Chondrocyte (in vitro differentiated cells): Measurements from ENCODE around the gene GALNT2. TPM values are rescaled to one million over a fixed set of nuclear protein-coding genes. Genes with fewer than 3 reads are reported as not detected.

Experiments used
- DNase-seq: peaks from one replicate; pipeline ENCODE4 v3.0.0; 2021; ENCODE audit warnings: mixed read lengths, low spot score
- H3K27ac Mint-ChIP-seq: one replicate; pipeline ENCODE4 v1.8.0; 2021; ENCODE audit warnings: mild to moderate bottlenecking, moderate library complexity, mixed read lengths; ENCODE audit not compliant: unreplicated experiment
- H3K27me3 Mint-ChIP-seq: 2 replicates; pipeline ENCODE4 v1.8.0; 2021; ENCODE audit warnings: low read depth, mixed read lengths
- H3K36me3 Mint-ChIP-seq: 2 replicates; pipeline ENCODE4 v1.8.0; 2021; ENCODE audit warnings: low read depth, mixed read lengths
- H3K4me1 Mint-ChIP-seq: 2 replicates; pipeline ENCODE4 v1.8.0; 2021; ENCODE audit warnings: low read depth, mild to moderate bottlenecking, mixed read lengths
- H3K4me3 Mint-ChIP-seq: one replicate; pipeline ENCODE4 v1.8.0; 2021; ENCODE audit warnings: mild to moderate bottlenecking, moderate library complexity, mixed read lengths; ENCODE audit not compliant: unreplicated experiment
- H3K9me3 Mint-ChIP-seq: 2 replicates; pipeline ENCODE4 v1.8.0; 2021; ENCODE audit warnings: low read depth, mixed read lengths
- total RNA-seq: library from RNA; stranded (reverse); gene quantifications from 3 replicates; pipeline ENCODE4 v1.2.1, GENCODE V29; 2021
- TF ChIP-seq, protein P1 (sequence below): fragments of 200-600 bp; sonication (generic); IDR thresholded peaks from 2 replicates; pipeline ENCODE4 v1.5.0; 2021; ENCODE audit warnings: antibody characterized with exemption, mild to moderate bottlenecking, moderate library complexity

GALNT2 gene
- total RNA-seq, 1 donor from 2014 or later: 223 TPM

DNA sequence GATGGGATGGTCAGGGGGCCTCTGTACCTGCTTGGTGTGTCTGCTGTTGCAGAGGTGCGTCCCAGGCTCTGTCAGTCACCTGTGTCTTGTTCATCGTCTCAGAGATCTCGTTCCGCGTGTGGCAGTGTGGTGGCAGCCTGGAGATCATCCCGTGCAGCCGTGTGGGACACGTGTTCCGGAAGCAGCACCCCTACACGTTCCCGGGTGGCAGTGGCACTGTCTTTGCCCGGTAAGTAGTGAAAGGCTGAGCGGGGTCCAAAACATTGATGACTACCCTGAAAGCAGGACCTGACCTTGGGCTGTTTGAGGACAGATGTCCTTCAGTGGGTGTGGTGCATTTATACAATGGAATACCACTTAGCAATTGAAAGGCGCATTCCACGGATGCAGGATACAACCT lies 188.1 kb downstream of the GALNT2 start:
- no peak for DNase-seq

GRCh38 chr1:230255991-230256390 lies 189.0 kb downstream of the GALNT2 start:
- Mint-ChIP-seq H3K4me1 (peaks cover 5% of the 10 kb centered on the region), H3K9me3 (no peaks in the 10 kb centered on the region), H3K27me3 (no peaks in the 10 kb centered on the region), H3K36me3 (peaks cover 47% of the 10 kb centered on the region), H3K4me3 (no peak overlapping the region), H3K27ac (no peak overlapping the region)
- TF ChIP-seq, protein P1, sequence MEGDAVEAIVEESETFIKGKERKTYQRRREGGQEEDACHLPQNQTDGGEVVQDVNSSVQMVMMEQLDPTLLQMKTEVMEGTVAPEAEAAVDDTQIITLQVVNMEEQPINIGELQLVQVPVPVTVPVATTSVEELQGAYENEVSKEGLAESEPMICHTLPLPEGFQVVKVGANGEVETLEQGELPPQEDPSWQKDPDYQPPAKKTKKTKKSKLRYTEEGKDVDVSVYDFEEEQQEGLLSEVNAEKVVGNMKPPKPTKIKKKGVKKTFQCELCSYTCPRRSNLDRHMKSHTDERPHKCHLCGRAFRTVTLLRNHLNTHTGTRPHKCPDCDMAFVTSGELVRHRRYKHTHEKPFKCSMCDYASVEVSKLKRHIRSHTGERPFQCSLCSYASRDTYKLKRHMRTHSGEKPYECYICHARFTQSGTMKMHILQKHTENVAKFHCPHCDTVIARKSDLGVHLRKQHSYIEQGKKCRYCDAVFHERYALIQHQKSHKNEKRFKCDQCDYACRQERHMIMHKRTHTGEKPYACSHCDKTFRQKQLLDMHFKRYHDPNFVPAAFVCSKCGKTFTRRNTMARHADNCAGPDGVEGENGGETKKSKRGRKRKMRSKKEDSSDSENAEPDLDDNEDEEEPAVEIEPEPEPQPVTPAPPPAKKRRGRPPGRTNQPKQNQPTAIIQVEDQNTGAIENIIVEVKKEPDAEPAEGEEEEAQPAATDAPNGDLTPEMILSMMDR: no peak
- DNase-seq: no peak

More for the DNA sequence above, 188.1 kb downstream of the GALNT2 start:
- H3K4me1 Mint-ChIP-seq: peaks cover 14% of the 10 kb centered on the region
- peaks cover 49% of the 10 kb centered on the region for H3K36me3 Mint-ChIP-seq
- H3K27ac Mint-ChIP-seq: no peak overlapping the region
- no peaks in the 10 kb centered on the region for H3K27me3 Mint-ChIP-seq
- no peaks in the 10 kb centered on the region for H3K9me3 Mint-ChIP-seq
- H3K4me3 Mint-ChIP-seq: no peak overlapping the region
- TF ChIP-seq, protein P1: no peak

- TF ChIP-seq, protein P1: no peak
- no peak for DNase-seq
- no peaks in the 10 kb centered on the region for H3K9me3 Mint-ChIP-seq
- peaks cover 4% of the 10 kb centered on the region for H3K4me1 Mint-ChIP-seq
- no peak overlapping the region for H3K4me3 Mint-ChIP-seq
- H3K36me3 Mint-ChIP-seq: peaks cover 42% of the 10 kb centered on the region
- H3K27me3 Mint-ChIP-seq: no peaks in the 10 kb centered on the region
- peak overlapping the region; percentile 14 for H3K27ac Mint-ChIP-seq
Measured at GRCh38 chr1:230256896-230257295, 189.9 kb downstream of the GALNT2 start.

GRCh38 chr1:230259621-230260020 lies 192.6 kb downstream of the GALNT2 start:
- H3K27me3 Mint-ChIP-seq: no peaks in the 10 kb centered on the region
- H3K4me1 Mint-ChIP-seq: no peaks in the 10 kb centered on the region
- peak overlapping the region; percentile 36 for H3K27ac Mint-ChIP-seq
- no peak for DNase-seq
- no peak overlapping the region for H3K4me3 Mint-ChIP-seq
- TF ChIP-seq, protein P1: no peak
- H3K9me3 Mint-ChIP-seq: no peaks in the 10 kb centered on the region
- H3K36me3 Mint-ChIP-seq: peaks cover 42% of the 10 kb centered on the region

GRCh38 chr1:230260831-230261230 lies 193.8 kb downstream of the GALNT2 start:
- Mint-ChIP-seq H3K4me1 (no peaks in the 10 kb centered on the region), H3K36me3 (peaks cover 34% of the 10 kb centered on the region), H3K4me3 (no peak overlapping the region), H3K9me3 (no peaks in the 10 kb centered on the region), H3K27ac (peak overlapping the region; percentile 27), H3K27me3 (no peaks in the 10 kb centered on the region)
- TF ChIP-seq, protein P1: no peak
- no peak for DNase-seq
